Measurements from ENCODE around the gene ATXN1L.

DNA sequence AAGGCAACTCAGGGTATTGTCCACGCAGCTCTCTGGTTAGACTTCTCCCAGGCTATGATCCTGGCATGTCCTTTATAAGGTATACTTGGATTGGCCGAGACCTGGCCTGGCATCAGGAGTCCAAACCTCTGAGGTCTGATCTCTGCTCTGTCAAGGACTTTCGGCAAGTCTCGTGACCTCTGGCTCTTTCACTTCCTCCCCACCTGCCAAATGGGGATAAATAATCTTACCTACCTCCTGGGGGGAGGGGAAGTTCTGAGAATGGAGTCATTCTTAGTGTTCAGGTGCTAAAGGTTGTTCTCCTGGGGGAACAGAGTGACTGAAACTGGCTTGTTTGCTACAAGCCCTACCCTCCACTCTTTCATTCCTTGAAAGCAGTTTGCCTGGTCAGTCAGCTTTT is 7.6 kb downstream of the ATXN1L start:
- TF ChIP-seq, protein P1, sequence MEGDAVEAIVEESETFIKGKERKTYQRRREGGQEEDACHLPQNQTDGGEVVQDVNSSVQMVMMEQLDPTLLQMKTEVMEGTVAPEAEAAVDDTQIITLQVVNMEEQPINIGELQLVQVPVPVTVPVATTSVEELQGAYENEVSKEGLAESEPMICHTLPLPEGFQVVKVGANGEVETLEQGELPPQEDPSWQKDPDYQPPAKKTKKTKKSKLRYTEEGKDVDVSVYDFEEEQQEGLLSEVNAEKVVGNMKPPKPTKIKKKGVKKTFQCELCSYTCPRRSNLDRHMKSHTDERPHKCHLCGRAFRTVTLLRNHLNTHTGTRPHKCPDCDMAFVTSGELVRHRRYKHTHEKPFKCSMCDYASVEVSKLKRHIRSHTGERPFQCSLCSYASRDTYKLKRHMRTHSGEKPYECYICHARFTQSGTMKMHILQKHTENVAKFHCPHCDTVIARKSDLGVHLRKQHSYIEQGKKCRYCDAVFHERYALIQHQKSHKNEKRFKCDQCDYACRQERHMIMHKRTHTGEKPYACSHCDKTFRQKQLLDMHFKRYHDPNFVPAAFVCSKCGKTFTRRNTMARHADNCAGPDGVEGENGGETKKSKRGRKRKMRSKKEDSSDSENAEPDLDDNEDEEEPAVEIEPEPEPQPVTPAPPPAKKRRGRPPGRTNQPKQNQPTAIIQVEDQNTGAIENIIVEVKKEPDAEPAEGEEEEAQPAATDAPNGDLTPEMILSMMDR (conservative IDR thresholded peaks at IDR 0.05): no peak
- no peak for TF ChIP-seq EZH2 (IDR thresholded peaks at IDR 0.05; ENCODE audit: low read depth)
